Activated CD8-positive, alpha-beta T cell treated with anti-CD3 and anti-CD28 coated beads, Interleukin-2, amount 10 ng/mL, durations not matched to agents 7 days and 5 days (primary cell): ENCODE results near the gene LRGUK. TPM values are rescaled to one million over a fixed set of nuclear protein-coding genes. Genes with fewer than 3 reads are reported as not detected.
"Not testable (repeated sequence)": the region's sequence is repeated elsewhere in the genome, so short reads cannot be mapped to it uniquely, and the experiment has no call there.

Source experiments
- ATAC-seq: fragments of 150-1000 bp; cut with Tn5 transposase; one replicate; pipeline ENCODE4 v1.10.0; 2021; ENCODE audit warnings: moderate library complexity
- CTCF ChIA-PET: fragments of 350-600 bp; sonication (Branson Sonifier 250); formaldehyde crosslinking; loops from one replicate; lab custom pipeline; 2021; ENCODE audit warnings: antibody characterized with exemption; lab: Charles Lee
- POLR2A ChIA-PET: fragments of 350-600 bp; sonication (Branson Sonifier 250); formaldehyde crosslinking; loops from one replicate; lab custom pipeline; 2021; ENCODE audit warnings: antibody characterized with exemption; lab: Charles Lee
- DNase-seq: peaks from one replicate; pipeline ENCODE4 v3.0.0-alpha.2; 2020
- H3K27ac Mint-ChIP-seq: one replicate; pipeline ENCODE4 v1.8.0; 2021; ENCODE audit warnings: mild to moderate bottlenecking, mixed read lengths
- H3K27me3 Mint-ChIP-seq: one replicate; pipeline ENCODE4 v1.8.0; 2021; ENCODE audit warnings: low read depth, mixed read lengths
- H3K36me3 Mint-ChIP-seq: one replicate; pipeline ENCODE4 v1.8.0; 2021; ENCODE audit warnings: low read depth, mixed read lengths
- H3K4me1 Mint-ChIP-seq: one replicate; pipeline ENCODE4 v1.8.0; 2021; ENCODE audit warnings: low read depth, mixed read lengths
- H3K4me3 Mint-ChIP-seq: one replicate; pipeline ENCODE4 v1.8.0; 2021; ENCODE audit warnings: mild to moderate bottlenecking, mixed read lengths
- H3K9me3 Mint-ChIP-seq: one replicate; pipeline ENCODE4 v1.8.0; 2022; ENCODE audit warnings: mixed read lengths; ENCODE audit not compliant: insufficient read depth
- total RNA-seq, 2 experiments: library from RNA; stranded (reverse); gene quantifications; one replicate each; pipeline ENCODE4 v1.2.3, GENCODE V29; 2021

The LRGUK gene
- under 1 TPM; 0.13 to 0.18 TPM for total RNA-seq

DNA sequence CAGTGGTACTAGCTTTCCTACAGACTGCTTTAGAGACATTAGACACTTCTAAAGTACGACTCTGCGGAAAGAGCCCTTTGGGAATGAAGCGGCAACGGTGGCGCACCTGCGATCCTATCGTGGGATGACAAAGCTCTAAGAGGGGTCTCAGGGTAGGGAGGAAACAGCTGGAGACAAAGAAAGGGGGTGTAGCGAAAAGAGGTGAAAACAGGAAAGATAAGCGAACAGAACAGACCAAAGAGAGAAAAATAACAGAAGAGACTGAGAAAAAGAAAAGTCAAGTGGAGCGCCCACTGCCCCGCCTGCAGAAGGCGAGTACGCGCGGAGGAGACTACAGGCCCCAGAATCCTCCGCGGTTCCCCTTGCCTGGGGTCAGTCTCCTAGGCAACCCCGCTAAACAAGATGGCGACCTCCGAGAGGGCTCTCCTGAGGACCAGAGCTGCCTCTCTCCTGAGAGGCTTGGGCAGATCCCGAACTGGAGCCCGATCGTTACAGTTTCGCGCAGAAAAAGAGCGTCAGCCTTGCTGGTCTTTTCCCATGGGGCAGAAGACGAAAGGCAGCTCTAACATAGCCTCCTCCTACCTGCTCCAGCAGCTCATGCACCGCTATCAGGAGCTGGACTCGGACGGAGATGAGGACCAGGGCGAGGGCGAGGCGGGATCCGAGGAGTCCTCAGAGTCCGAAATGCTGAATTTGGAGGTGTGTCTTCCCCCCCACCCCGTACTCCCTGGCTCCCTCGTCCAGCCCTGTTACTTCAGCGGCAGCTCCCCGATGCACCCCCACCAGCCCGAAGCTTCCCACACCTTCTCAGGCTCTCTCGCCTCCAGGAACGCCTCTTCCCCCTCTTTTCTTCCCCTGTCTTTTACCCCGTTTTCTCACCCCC is at the start of gene LRGUK:
Gene LRGUK (plus strand): TSS at position 375 of the 883 bp plus-strand sequence. CDS start 28 bp downstream, at position 403.
- Mint-ChIP-seq H3K27me3 (peaks cover 31% of the 10 kb centered on the region), H3K36me3 (no peaks in the 10 kb centered on the region), H3K4me1 (peaks cover 16% of the 10 kb centered on the region), H3K4me3 (peak within 1 kb of the TSS; percentile 69), H3K27ac (no peak within 1 kb of the TSS), H3K9me3 (no peaks in the 10 kb centered on the region)
- POLR2A ChIA-PET, result no interaction called here
- peak; percentile 85 for DNase-seq
- CTCF ChIA-PET, result interaction anchor here (1.0 to 2.6 kb wide), 2 partner anchors 14 to 70 kb away, joined by 3 to 25 read pairs; no protein-coding TSS in a partner anchor
- peak; percentile 100 for ATAC-seq

GRCh38 chr7:134077560-134077959 is 49.6 kb upstream of the LRGUK start:
- H3K27ac Mint-ChIP-seq, POLR2A ChIA-PET, H3K4me3 Mint-ChIP-seq, ATAC-seq, CTCF ChIA-PET, H3K27me3 Mint-ChIP-seq, H3K4me1 Mint-ChIP-seq, DNase-seq, H3K36me3 Mint-ChIP-seq, H3K9me3 Mint-ChIP-seq: not testable (repeated sequence)

DNA sequence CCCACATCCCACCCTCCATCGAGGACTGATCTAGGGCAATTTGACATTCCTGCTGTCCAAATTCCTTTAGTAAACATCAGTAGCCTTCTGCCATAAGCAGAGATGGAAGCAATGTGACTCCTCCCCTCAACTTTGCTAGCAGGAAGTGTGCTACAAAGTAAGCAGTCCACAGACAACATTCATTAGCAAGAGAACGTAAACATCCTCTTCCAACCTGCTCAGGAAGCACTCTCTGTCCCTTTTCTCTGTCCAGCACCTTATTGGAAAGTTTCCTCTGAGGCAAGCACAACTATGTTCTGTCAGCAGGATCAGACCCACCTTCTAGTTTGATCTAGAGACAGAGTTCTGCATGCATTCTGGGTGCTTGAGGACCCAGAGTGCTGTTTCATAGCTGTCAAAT is 48.1 kb upstream of the LRGUK start:
- no peaks in the 10 kb centered on the region for H3K27me3 Mint-ChIP-seq
- H3K4me1 Mint-ChIP-seq, result no peaks in the 10 kb centered on the region
- ChIA-PET POLR2A (no interaction called here), CTCF (no interaction called here)
- no peak overlapping the region for H3K27ac Mint-ChIP-seq
- no peaks in the 10 kb centered on the region for H3K36me3 Mint-ChIP-seq
- no peak for ATAC-seq
- H3K4me3 Mint-ChIP-seq, result no peak overlapping the region
- H3K9me3 Mint-ChIP-seq, result peaks cover under 1% of the 10 kb centered on the region
- no peak for DNase-seq

DNA sequence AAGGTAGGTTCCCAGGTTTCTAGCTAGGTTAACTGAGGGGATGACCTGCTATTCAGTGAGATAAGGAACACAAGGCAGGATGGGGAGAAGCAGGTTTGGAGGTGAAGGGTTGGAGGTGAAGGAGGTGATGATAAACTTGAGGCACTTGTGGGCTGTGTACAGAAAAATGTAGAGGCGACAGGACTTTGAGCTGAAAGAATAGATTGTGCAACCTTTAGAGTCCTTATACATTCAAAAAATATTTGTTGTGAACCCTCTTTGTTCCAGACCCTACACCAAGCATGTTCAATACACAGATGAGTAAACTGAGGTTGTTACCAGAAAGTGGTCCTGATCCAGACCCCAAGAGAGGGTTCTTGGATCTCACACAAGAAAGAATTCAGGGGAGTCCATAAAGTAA is 45.4 kb upstream of the LRGUK start:
- no peaks in the 10 kb centered on the region for H3K4me1 Mint-ChIP-seq
- H3K4me3 Mint-ChIP-seq, result no peak overlapping the region
- ChIA-PET POLR2A (no interaction called here), CTCF (no interaction called here)
- H3K27me3 Mint-ChIP-seq, result no peaks in the 10 kb centered on the region
- H3K27ac Mint-ChIP-seq, result no peak overlapping the region
- H3K36me3 Mint-ChIP-seq, result no peaks in the 10 kb centered on the region
- ATAC-seq, result no peak
- no peak for DNase-seq
- peaks cover 4% of the 10 kb centered on the region for H3K9me3 Mint-ChIP-seq

DNA sequence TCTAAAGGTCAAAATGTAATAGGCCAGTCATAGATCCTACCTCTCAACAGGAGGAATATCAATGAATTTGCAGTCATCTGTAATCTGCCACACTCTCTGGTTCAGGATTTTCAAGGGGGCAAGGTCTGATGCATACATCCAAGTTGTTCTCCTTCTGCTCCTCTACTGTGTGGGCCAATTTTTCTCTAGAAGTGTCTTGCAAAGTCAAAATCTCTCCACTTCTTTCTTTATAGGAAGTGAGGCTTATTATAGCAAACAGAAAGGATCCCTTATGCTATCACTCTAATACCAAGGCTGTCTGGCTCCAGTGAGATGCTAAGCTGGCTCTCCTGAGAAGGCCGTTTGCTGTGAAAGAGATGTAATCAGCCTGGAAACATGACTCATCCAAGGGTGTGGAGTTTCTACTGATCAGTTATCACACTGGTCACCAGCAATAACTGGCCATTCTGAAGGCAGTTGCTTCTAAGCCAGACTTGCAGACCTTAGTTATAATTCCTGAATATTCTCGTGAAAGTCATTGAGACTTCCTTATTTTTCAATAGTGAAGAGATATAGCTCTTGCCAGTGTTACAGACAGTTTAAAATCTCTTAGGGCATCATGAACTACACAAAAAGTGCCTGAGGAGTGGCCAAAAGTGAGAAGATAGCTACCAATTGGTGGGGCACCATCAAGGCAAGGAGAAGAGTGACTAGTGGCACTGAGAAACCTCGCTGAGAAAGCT is 43.2 kb upstream of the LRGUK start:
- Mint-ChIP-seq H3K4me3 (no peak overlapping the region), H3K9me3 (peaks cover 17% of the 10 kb centered on the region), H3K4me1 (no peaks in the 10 kb centered on the region), H3K36me3 (no peaks in the 10 kb centered on the region), H3K27ac (no peak overlapping the region), H3K27me3 (no peaks in the 10 kb centered on the region)
- CTCF ChIA-PET, result no interaction called here
- no peak for DNase-seq
- ATAC-seq, result no peak
- POLR2A ChIA-PET, result interaction anchor here (0.6 kb wide), 1 partner anchor 1002 kb away, joined by 3 read pairs; the partner anchor contains the start of gene CHCHD3

DNA sequence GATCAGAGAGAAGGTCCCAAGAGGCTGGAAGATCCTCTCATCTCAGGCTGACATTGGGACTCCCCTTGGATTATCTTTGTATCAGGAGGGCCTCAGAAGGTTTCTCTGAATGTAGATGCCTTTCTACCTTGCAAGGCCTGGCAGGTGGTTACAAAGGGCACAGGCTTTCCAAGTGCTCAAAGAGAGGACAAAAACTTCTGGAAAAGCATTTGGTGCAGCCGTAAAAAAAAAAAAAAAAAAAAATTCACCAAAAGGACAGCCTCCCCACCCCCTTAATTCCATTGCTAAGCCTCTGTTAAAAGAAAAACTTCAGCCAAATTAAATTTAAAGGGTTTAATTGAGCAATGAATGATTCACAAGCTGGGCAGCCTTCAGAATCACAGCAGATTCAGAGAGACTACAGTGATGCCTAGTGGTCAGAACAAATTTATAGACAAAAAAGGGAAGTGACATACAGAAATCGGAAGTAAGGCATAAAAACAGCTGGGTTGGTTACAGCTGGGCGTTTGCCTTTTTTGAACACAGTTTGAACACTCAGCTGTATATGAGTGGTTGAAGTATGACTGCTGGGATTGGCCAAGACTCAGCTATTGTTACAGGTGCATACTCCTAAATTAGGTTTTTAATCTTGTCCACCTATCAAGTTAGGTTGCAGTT is 42.5 kb upstream of the LRGUK start:
- Mint-ChIP-seq H3K27ac (no peak overlapping the region), H3K9me3 (peaks cover 21% of the 10 kb centered on the region), H3K4me3 (no peak overlapping the region), H3K4me1 (no peaks in the 10 kb centered on the region), H3K27me3 (no peaks in the 10 kb centered on the region), H3K36me3 (no peaks in the 10 kb centered on the region)
- ChIA-PET POLR2A (no interaction called here), CTCF (interaction anchor here (0.7 kb wide), 1 partner anchor 238 kb away, joined by 3 read pairs; no protein-coding TSS in a partner anchor)
- DNase-seq (no peak), ATAC-seq (no peak)

DNA sequence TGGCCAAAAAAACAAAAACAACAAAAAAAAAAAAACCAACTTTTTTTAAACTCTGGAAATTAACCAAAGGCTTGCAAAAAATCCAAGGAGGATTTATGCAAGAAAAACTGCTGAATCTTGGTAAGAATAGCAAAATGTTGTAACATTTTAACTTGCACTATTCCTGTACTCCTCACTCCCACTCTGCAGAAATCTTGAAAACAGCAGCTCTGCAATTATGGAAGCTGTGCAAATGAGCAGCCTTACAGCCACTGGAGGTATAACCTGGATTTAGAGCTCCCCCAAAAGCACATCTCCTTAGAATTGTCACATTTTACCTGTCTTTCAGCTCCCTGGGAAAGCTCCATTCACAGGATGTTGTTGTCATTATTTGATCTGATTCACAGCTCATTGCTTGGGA is 41.8 kb upstream of the LRGUK start:
- ATAC-seq (no peak), DNase-seq (no peak)
- CTCF ChIA-PET, result interaction anchor here (0.7 kb wide), 1 partner anchor 237 kb away, joined by 3 read pairs; no protein-coding TSS in a partner anchor
- POLR2A ChIA-PET, result no interaction called here
- Mint-ChIP-seq H3K27ac (no peak overlapping the region), H3K4me1 (no peaks in the 10 kb centered on the region), H3K4me3 (no peak overlapping the region), H3K27me3 (no peaks in the 10 kb centered on the region), H3K36me3 (peaks cover 5% of the 10 kb centered on the region), H3K9me3 (peaks cover 28% of the 10 kb centered on the region)

GRCh38 chr7:134086998-134087735 is 40.0 kb upstream of the LRGUK start:
- Mint-ChIP-seq H3K27ac (no peak overlapping the region), H3K4me1 (no peaks in the 10 kb centered on the region), H3K27me3 (no peaks in the 10 kb centered on the region), H3K4me3 (no peak overlapping the region), H3K36me3 (peaks cover 6% of the 10 kb centered on the region), H3K9me3 (peaks cover 30% of the 10 kb centered on the region)
- ATAC-seq, result no peak
- ChIA-PET POLR2A (no interaction called here), CTCF (no interaction called here)
- DNase-seq, result no peak

- CTCF ChIA-PET, result no interaction called here
- peaks cover 6% of the 10 kb centered on the region for H3K36me3 Mint-ChIP-seq
- H3K9me3 Mint-ChIP-seq, result peaks cover 38% of the 10 kb centered on the region
- no peak overlapping the region for H3K27ac Mint-ChIP-seq
- no peak overlapping the region for H3K4me3 Mint-ChIP-seq
- no peaks in the 10 kb centered on the region for H3K4me1 Mint-ChIP-seq
- ATAC-seq (no peak), DNase-seq (no peak)
- no peaks in the 10 kb centered on the region for H3K27me3 Mint-ChIP-seq
- POLR2A ChIA-PET, result no interaction called here
Measured at GRCh38 chr7:134088199-134088598, 38.9 kb upstream of the LRGUK start.

GRCh38 chr7:134089446-134089845 is 37.7 kb upstream of the LRGUK start:
- DNase-seq (no peak), ATAC-seq (no peak)
- H3K4me3 Mint-ChIP-seq, result no peak overlapping the region
- peaks cover 34% of the 10 kb centered on the region for H3K9me3 Mint-ChIP-seq
- peaks cover 3% of the 10 kb centered on the region for H3K27me3 Mint-ChIP-seq
- ChIA-PET CTCF (no interaction called here), POLR2A (no interaction called here)
- H3K27ac Mint-ChIP-seq, result no peak overlapping the region
- H3K36me3 Mint-ChIP-seq, result peaks cover 6% of the 10 kb centered on the region
- no peaks in the 10 kb centered on the region for H3K4me1 Mint-ChIP-seq

DNA sequence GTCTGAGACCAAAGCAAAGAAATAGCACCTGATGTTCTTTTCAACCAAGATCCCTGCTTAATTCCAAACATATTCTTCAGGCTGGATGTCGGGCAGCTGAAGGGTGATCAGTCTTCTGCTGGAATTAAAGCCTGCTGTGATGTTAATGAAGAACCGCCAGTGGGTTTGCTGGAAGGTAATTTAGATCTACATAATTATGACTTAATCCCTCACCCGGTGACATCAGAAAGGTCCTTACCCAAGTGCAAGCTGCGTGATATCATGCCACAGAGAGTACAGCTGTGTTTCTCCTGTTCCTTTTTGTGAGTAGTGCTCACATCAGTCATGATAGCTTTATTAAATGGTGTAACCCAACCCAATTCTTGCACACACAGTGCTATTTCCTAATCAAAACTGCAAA is 29.1 kb upstream of the LRGUK start:
- Mint-ChIP-seq H3K27ac (no peak overlapping the region), H3K27me3 (peaks cover 3% of the 10 kb centered on the region), H3K36me3 (no peaks in the 10 kb centered on the region), H3K4me1 (no peaks in the 10 kb centered on the region), H3K4me3 (no peak overlapping the region), H3K9me3 (peaks cover 5% of the 10 kb centered on the region)
- no peak for DNase-seq
- ChIA-PET CTCF (no interaction called here), POLR2A (no interaction called here)
- ATAC-seq, result no peak
